GM12872 (cell line): ENCODE results near the gene RMDN2.

ENCODE experiments used
- CTCF ChIP-seq: IDR thresholded peaks from 3 replicates; pipeline ENCODE4 v1.5.1; 2011; ENCODE audit warnings: low read depth, mild to moderate bottlenecking, low read length, moderate library complexity; ENCODE audit not compliant: insufficient read depth

Gene RMDN2

GRCh38 chr2:38016219-38016618, 91.1 kb downstream of the RMDN2 start:
- TF ChIP-seq CTCF = no peak

- no peak for TF ChIP-seq CTCF
These were observed 92.7 kb downstream of the RMDN2 start for GRCh38 chr2:38017836-38018235.

GRCh38 chr2:38021589-38021988, 96.5 kb downstream of the RMDN2 start:
- no peak for TF ChIP-seq CTCF

GRCh38 chr2:38026846-38027245, 101.8 kb downstream of the RMDN2 start:
- TF ChIP-seq CTCF = no peak

- TF ChIP-seq CTCF = no peak
These were observed 103.7 kb downstream of the RMDN2 start for GRCh38 chr2:38028829-38029228.

GRCh38 chr2:38029512-38029911, 104.4 kb downstream of the RMDN2 start:
- TF ChIP-seq CTCF = no peak

- TF ChIP-seq CTCF = no peak
These were observed 105.7 kb downstream of the RMDN2 start for GRCh38 chr2:38030635-38031355.
